HepG2 (cell line): ENCODE results near the gene BPHL. TPM values are rescaled to one million over a fixed set of nuclear protein-coding genes. Genes with fewer than 3 reads are reported as not detected.

Experiments
- BORCS8-MEF2B ChIP-seq: sonication (generic); formaldehyde crosslinking; IDR thresholded peaks from 2 replicates; pipeline ENCODE4 v1.8.0; 2022; ENCODE audit warnings: mild to moderate bottlenecking, missing genetic modification reagents
- DNMT3B ChIP-seq: conservative IDR thresholded peaks from 2 replicates; pipeline ENCODE4 v1.6.1; 2016; ENCODE audit warnings: missing biosample characterization, control low read depth
- MBNL3 ChIP-seq: fragments of 250-450 bp; sonication (Bioruptor Pico); conservative IDR thresholded peaks from 2 replicates; pipeline ENCODE4 v1.8.0; 2022; ENCODE audit warnings: mild to moderate bottlenecking, inconsistent platforms
- NFKBIZ ChIP-seq: IDR thresholded peaks from 2 replicates; pipeline ENCODE4 v1.6.1; 2018; ENCODE audit warnings: missing genetic modification reagents, missing compliant biosample characterization
- NR1H2 ChIP-seq: sonication (generic); formaldehyde crosslinking; IDR thresholded peaks from 2 replicates; pipeline ENCODE4 v1.8.1; 2022; ENCODE audit warnings: low read depth, missing genetic modification reagents, borderline replicate concordance
- NR3C1 ChIP-seq: sonication (generic); formaldehyde crosslinking; IDR thresholded peaks from 2 replicates; pipeline ENCODE4 v1.4.0; 2020; ENCODE audit warnings: missing genetic modification reagents
- RFXANK ChIP-seq: IDR thresholded peaks from 2 replicates; pipeline ENCODE4 v1.6.1; 2016
- SP5 ChIP-seq: IDR thresholded peaks from 2 replicates; pipeline ENCODE4 v1.6.1; 2016; ENCODE audit warnings: low read depth, borderline replicate concordance
- YY1 ChIP-seq: IDR thresholded peaks from 2 replicates; pipeline ENCODE4 v1.6.1; 2011; ENCODE audit warnings: low read length, low read depth, moderate library complexity, mild to moderate bottlenecking; ENCODE audit not compliant: insufficient read depth, insufficient replicate concordance
- ZFYVE20 ChIP-seq: sonication (generic); formaldehyde crosslinking; IDR thresholded peaks from 2 replicates; pipeline ENCODE4 v1.8.0; 2023; ENCODE audit warnings: low read depth, mild to moderate bottlenecking, moderate library complexity, missing genetic modification reagents, borderline replicate concordance
- ZNF256 ChIP-seq: sonication (generic); formaldehyde crosslinking; conservative IDR thresholded peaks from 2 replicates; pipeline ENCODE4 v1.4.0; 2020; ENCODE audit warnings: missing genetic modification reagents
- ZNF367 ChIP-seq: sonication (generic); formaldehyde crosslinking; IDR thresholded peaks from 2 replicates; pipeline ENCODE4 v1.4.0; 2020; ENCODE audit warnings: missing genetic modification reagents, borderline replicate concordance
- ZNF629 ChIP-seq: sonication (generic); formaldehyde crosslinking; conservative IDR thresholded peaks from 2 replicates; pipeline ENCODE4 v1.5.0; 2020; ENCODE audit warnings: missing genetic modification reagents
- ZNF879 ChIP-seq: sonication (generic); formaldehyde crosslinking; IDR thresholded peaks from 2 replicates; pipeline ENCODE4 v1.8.1; 2023; ENCODE audit warnings: missing genetic modification reagents
- polyA plus RNA-seq, 8 experiments: library from polyadenylated mRNA; depleted of rRNA in 3 of 8; stranded (reverse) in 7 of 8; unstranded in 1 of 8; fragments of >200 nt; fragmentation: Illumina TruSeq in 4 of 8; extraction: Trizol in 4 of 8; gene quantifications; 2 replicates each; pipeline versions ENCODE4 v1.2.1 to v1.2.3, GENCODE V29; 2011 to 2016; ENCODE audit warnings: low read depth in 4 of 8, missing spikeins in 1 of 8, mixed read lengths in 1 of 8; ENCODE audit not compliant: insufficient read depth in 1 of 8
- total RNA-seq, 5 experiments: library from RNA; depleted of rRNA; stranded (reverse); fragments of >200 nt; fragmentation: Illumina TruSeq; extraction: Trizol; gene quantifications; 2 replicates each; pipeline ENCODE4 v1.2.3, GENCODE V29; 2016; ENCODE audit warnings: low read depth in 1 of 5
- TF ChIP-seq, protein P1 (sequence below), 2 experiments: IDR thresholded peaks; 2 replicates each; pipeline ENCODE4 v1.6.1; 2011 to 2012; ENCODE audit warnings: low read length in 2 of 2, borderline replicate concordance in 1 of 2, low read depth in 1 of 2, mild to moderate bottlenecking in 1 of 2, moderate library complexity in 1 of 2
- TF ChIP-seq, protein P2 (sequence below): IDR thresholded peaks from 2 replicates; pipeline ENCODE4 v1.6.1; 2012; ENCODE audit warnings: low read depth, low read length, improper control_type of control experiment
- TF ChIP-seq, protein P3 (sequence below): sonication (generic); formaldehyde crosslinking; IDR thresholded peaks from 2 replicates; pipeline ENCODE4 v1.5.1; 2020; ENCODE audit warnings: missing genetic modification reagents, mild to moderate bottlenecking, borderline replicate concordance

The BPHL gene
- total and polyA plus RNA-seq, 2 of the 13 experiments (the other 11 are each of a cell fraction or from before 2014, with no cell fraction given): 37.8 to 39.5 TPM

DNA sequence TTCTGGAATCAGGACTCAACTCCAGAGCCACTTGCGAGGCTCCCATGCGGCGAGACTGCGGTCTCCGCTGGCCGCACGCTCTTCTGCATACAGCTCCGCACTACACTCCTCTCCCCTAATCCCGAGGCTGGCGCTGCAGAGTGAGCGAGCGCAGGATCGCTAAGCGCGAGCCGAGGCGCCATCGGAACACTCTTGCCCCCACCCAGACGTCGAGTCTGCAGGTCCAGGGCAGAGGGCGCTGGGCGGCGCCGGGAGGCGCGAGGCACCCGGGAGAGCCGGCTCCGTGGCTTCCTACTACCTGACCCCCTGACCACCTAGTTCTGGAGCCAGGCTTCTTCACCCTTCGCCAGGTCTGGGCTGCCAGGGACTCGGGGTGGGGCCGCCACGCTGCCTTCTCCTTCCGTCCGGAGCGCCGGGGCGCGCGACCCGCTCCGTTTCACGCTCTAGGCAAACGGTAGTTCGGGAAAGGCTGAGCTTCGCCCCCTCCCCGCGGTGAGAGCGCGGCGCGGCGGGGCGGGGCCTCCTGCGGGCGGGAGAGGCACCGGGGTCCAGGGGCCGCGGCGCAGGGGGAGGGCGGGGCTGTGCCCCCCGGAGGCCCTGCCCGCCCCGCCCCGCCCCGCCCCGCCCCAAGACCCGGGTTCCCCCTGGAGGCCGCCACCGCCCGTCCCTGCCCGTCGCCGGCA is 44.2 kb downstream of the BPHL start (continued):
- TF ChIP-seq, protein P1, sequence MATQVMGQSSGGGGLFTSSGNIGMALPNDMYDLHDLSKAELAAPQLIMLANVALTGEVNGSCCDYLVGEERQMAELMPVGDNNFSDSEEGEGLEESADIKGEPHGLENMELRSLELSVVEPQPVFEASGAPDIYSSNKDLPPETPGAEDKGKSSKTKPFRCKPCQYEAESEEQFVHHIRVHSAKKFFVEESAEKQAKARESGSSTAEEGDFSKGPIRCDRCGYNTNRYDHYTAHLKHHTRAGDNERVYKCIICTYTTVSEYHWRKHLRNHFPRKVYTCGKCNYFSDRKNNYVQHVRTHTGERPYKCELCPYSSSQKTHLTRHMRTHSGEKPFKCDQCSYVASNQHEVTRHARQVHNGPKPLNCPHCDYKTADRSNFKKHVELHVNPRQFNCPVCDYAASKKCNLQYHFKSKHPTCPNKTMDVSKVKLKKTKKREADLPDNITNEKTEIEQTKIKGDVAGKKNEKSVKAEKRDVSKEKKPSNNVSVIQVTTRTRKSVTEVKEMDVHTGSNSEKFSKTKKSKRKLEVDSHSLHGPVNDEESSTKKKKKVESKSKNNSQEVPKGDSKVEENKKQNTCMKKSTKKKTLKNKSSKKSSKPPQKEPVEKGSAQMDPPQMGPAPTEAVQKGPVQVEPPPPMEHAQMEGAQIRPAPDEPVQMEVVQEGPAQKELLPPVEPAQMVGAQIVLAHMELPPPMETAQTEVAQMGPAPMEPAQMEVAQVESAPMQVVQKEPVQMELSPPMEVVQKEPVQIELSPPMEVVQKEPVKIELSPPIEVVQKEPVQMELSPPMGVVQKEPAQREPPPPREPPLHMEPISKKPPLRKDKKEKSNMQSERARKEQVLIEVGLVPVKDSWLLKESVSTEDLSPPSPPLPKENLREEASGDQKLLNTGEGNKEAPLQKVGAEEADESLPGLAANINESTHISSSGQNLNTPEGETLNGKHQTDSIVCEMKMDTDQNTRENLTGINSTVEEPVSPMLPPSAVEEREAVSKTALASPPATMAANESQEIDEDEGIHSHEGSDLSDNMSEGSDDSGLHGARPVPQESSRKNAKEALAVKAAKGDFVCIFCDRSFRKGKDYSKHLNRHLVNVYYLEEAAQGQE (IDR thresholded peaks at IDR 0.05; ENCODE audit: borderline replicate concordance in 1 of 2, low read depth in 1 of 2, low read length in 2 of 2): no peak; a peak in 1 of 4 replicates
- TF ChIP-seq, protein P2, sequence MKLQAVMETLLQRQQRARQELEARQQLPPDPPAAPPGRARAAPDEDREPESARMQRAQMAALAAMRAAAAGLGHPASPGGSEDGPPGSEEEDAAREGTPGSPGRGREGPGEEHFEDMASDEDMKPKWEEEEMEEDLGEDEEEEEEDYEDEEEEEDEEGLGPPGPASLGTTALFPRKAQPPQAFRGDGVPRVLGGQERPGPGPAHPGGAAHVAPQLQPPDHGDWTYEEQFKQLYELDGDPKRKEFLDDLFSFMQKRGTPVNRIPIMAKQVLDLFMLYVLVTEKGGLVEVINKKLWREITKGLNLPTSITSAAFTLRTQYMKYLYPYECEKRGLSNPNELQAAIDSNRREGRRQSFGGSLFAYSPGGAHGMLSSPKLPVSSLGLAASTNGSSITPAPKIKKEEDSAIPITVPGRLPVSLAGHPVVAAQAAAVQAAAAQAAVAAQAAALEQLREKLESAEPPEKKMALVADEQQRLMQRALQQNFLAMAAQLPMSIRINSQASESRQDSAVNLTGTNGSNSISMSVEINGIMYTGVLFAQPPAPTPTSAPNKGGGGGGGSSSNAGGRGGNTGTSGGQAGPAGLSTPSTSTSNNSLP: peak; percentile 15; the same call in 1 of the 2 replicates
- no peak for TF ChIP-seq ZNF256
- no peak; the same call in 1 of the 2 replicates for TF ChIP-seq BORCS8-MEF2B
- TF ChIP-seq RFXANK (CRISPR knock-in tag): no peak
- TF ChIP-seq ZNF629: peak; percentile 14; the same call in 1 of the 2 replicates
- no peak for TF ChIP-seq MBNL3 (CRISPR knock-in tag)
- TF ChIP-seq ZNF367 (CRISPR knock-in tag): no peak
- TF ChIP-seq, protein P3, sequence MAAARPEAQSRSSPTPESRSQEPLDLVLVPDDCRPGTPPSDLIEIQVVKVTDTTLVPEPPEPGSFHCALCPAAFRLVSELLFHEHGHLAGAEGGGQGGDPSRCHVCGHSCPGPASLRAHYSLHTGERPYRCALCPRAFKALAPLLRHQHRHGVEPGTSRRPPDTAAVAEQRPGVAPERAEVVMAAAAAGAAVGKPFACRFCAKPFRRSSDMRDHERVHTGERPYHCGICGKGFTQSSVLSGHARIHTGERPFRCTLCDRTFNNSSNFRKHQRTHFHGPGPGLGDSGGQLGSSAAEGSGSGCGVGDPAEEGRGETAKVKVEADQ (CRISPR knock-in tag): no peak; the same call in 1 of the 2 replicates
- peak; percentile 91; the same call in 1 of the 2 replicates for TF ChIP-seq ZFYVE20 (CRISPR knock-in tag)
- TF ChIP-seq YY1: peak; percentile 74
- peak; percentile 82; the same call in 1 of the 2 replicates for TF ChIP-seq NFKBIZ (CRISPR knock-in tag)
- no peak for TF ChIP-seq ZNF879
- TF ChIP-seq DNMT3B (CRISPR knock-in tag): no peak
- no peak for TF ChIP-seq NR3C1
- peak; percentile 84 for TF ChIP-seq SP5 (CRISPR knock-in tag)
- no peak; the same call in 1 of the 2 replicates for TF ChIP-seq NR1H2
